ENCODE measurements around the gene RETREG2. TPM values are rescaled to one million over a fixed set of nuclear protein-coding genes. Genes with fewer than 3 reads are reported as not detected.
A peak's percentile ranks its signal among the peaks of the same experiment; 100 is the strongest.

The RETREG2 gene
- total RNA-seq, 4 donors from 2014 or later = 88.7 to 110 (median 98.3) TPM

- no peak overlapping the region for H3K4me3 ChIP-seq (ENCODE audit: low read depth, poor library complexity, severe bottlenecking)
These were observed 30.0 kb downstream of the RETREG2 start for GRCh38 chr2:219207884-219208740.

DNA sequence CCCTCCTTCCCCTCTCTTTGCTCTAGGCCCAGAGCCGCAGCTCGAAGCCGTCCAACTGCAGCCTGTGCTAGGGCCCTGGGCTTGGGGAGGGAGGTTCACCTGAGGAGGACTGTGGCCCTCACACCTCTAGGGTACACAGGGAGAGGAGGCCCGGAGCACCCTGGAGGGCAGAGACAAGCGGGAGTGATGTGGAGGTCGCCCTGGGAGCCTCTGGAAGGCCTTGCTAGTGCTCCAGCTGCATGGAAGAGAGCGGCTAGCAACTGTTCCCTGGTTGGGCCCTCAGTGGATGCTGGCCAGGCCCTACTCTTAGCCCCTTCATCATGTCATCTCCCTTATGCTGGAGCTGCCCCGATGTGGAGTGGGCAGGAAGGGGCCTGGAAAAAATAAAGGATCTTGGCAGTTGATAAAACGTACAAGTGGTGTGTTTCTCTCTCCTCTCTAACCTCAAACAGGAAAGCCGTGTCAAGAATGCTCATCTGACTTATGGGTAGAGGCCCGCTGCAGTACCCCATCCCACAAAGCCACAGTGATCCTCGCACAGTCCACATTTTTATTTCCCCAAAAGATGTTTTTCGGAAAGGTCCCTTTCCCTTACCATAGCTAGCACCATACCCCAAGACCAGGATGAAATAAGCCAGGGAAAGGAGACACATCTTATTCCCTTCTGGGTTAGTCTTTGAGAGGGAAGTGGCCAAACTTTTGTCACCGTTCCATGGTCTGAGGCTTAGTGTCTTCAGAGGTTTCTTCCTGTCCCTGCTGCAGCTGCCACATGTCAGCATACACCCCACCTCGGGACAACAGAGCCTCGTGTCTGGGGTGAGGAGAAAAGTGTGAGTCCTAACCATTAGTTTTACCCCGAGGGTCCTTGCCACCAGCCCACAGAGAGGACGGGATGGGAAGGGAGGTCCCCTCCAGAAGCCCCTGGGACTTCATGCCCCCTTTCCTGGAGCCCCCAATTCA, 31.4 kb downstream of the RETREG2 start:
- DNase-seq (ENCODE audit: low spot score in 2 of 2) = peak in 1 of 2 donors; percentile 77
- WGBS, 2 donors = 73 to 78% methylated on average over 16 to 18 of the region's 18 CpGs
- intact Hi-C loops (cut with DNase I; ENCODE audit: low total_unique reads) = no loop called here

More at GRCh38 chr2:219207884-219208740, 30.0 kb downstream of the RETREG2 start:
- TF ChIP-seq CTCF (IDR thresholded peaks at IDR 0.05) = no peak
- TF ChIP-seq POLR2A (IDR thresholded peaks at IDR 0.05) = no peak
- DNase-seq (ENCODE audit: low spot score in 2 of 2) = peak in 1 of 2 donors; percentile 85
- intact Hi-C loops (cut with DNase I; ENCODE audit: low total_unique reads) = no loop called here
- WGBS, 2 donors = 70 to 74% methylated on average over 17 of the region's 17 CpGs

DNA sequence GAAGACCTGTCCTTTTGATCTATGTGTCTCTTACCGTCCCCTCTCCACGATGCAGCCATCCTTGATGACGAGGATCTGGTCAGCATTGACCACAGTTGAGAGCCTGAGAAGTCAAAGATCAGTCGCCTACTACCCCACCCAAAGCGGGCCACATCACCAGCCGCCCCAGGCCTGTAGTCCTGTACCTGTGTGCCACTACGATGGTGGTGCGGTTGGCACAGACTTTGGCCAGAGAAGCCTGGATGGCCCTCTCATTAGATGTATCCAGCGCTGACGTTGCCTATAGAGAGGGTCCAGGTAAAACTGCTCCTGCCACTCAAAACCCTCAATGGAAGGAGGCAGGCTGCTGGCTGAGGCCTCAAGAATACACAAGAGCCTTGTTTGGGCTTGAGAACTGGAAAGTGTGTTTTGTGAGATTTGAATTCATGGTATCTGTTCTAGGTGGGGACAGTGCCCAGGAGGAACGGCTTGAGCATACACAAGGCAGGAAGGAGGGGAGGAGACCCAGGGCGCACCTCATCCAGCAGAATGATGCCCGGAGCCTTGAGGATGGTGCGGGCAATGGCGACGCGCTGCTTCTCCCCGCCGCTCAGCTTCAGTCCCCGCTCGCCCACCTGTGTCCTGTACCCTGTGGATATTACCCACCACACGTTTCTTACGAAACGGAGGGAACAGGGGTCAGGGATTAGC, 32.3 kb downstream of the RETREG2 start:
- no peak overlapping the region for H3K4me3 ChIP-seq (ENCODE audit: low read depth, poor library complexity, severe bottlenecking)
- TF ChIP-seq CTCF (IDR thresholded peaks at IDR 0.05) (no peak), POLR2A (IDR thresholded peaks at IDR 0.05) (no peak)
- peak in 1 of 2 donors; percentile 75 for DNase-seq (ENCODE audit: low spot score in 2 of 2)
- WGBS, 2 donors = 93 to 97% methylated on average over 21 to 23 of the region's 24 CpGs
- intact Hi-C loops (cut with DNase I; ENCODE audit: low total_unique reads) = no loop called here

More for the DNA sequence above, 31.4 kb downstream of the RETREG2 start:
- TF ChIP-seq POLR2A (IDR thresholded peaks at IDR 0.05) = no peak
- no peak for TF ChIP-seq CTCF (IDR thresholded peaks at IDR 0.05)
- H3K4me3 ChIP-seq (ENCODE audit: low read depth, poor library complexity, severe bottlenecking) = no peak overlapping the region

DNA sequence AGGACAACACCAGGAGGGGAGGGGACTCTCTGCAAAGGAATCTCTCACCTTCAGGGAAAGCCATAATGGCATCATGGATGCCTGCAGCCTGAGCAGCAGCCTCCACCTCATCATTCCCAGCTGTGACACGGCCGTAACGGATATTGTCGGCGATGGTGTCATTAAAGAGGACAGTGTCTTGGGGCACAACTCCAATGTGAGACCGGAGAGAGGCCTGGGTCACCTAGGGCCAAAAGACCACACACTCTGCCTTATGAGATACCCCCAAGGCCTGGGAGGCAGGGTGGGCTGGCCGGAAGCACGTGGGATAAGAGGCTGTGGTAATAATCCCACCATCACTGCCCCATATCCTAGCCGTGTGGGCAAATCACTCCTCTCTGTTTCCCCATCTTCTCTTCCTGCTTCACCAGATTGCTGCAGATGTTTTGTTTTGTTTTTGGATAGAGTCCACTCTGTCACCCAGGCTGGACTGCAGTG, 32.8 kb downstream of the RETREG2 start:
- H3K4me3 ChIP-seq (ENCODE audit: low read depth, poor library complexity, severe bottlenecking) = no peak overlapping the region
- intact Hi-C loops (cut with DNase I; ENCODE audit: low total_unique reads) = no loop called here
- DNase-seq (ENCODE audit: low spot score in 2 of 2) = peak in 1 of 2 donors; percentile 72
- TF ChIP-seq CTCF (IDR thresholded peaks at IDR 0.05) (no peak), POLR2A (IDR thresholded peaks at IDR 0.05) (no peak)
- 86 to 94% methylated on average over 9 of the region's 9 CpGs for WGBS, 2 donors

GRCh38 chr2:219213026-219213415, 34.9 kb downstream of the RETREG2 start:
- WGBS, 2 donors = 87 to 90% methylated on average over 8 of the region's 8 CpGs
- TF ChIP-seq CTCF (IDR thresholded peaks at IDR 0.05) (no peak), POLR2A (IDR thresholded peaks at IDR 0.05) (no peak)
- H3K4me3 ChIP-seq (ENCODE audit: low read depth, poor library complexity, severe bottlenecking) = no peak overlapping the region
- peak in 1 of 2 donors; percentile 34 for DNase-seq (ENCODE audit: low spot score in 2 of 2)
- intact Hi-C loops (cut with DNase I; ENCODE audit: low total_unique reads) = no loop called here

All from lower leg skin (tissue), 4 donors.